ENCODE results near the gene CEP131. TPM values are rescaled to one million over a fixed set of nuclear protein-coding genes. Genes with fewer than 3 reads are reported as not detected.

Gene CEP131
- total and polyA plus RNA-seq, 4 donors, result 7.2 to 26.6 (median 18.3) TPM

DNA sequence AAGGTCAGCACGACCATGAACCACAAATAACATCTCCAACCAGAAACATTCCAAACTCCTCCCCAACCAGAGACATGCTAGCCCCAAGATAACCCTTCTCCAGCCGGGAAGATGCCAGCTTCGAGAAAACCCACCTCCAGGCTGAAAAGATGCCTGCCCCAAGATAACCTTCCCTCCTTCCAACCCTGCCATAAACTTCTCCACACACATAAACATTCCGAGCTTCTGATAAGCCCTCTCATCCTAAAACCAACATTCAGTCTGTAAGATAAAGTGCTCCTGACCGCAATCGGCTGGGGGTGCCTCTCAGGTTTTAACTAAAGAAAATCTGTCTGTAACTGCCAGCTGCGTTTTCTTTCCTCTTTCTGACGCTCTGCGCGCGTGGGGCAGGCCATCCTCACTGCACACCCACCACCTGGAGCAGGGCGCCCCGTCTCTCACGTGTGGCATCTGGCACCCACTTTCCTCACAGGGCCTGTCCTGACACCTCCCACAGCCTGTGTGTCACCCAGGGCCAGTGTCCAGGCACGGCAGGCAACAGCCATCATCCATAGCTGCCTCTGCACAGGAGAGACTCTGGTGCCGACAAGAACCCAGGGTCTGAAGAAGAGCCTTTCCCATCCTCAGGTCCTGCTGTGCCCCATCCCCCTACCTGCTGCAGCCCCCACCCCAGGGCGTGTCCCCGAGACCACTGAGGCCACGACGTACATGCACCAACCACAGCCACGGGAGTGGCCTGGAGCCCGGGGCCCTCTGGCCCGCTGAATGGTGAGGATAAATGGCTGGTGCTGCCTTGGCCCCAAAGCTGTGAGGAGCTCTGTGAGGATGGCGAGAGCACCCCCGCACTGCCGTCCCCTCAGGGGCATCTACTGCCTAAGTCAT is 12.4 kb upstream of the CEP131 start:
- 95% methylated on average over 26 of the region's 26 CpGs for WGBS (ENCODE audit: insufficient coverage)
- Histone ChIP-seq H3K27me3 (ENCODE audit: control insufficient read depth, insufficient read depth, low read length) (no peaks in the 10 kb centered on the region), H3K9me3 (ENCODE audit: control insufficient read depth, insufficient read depth, low read length) (no peaks in the 10 kb centered on the region), H3K4me1 (ENCODE audit: control insufficient read depth, insufficient read depth, low read length) (peaks cover 27% of the 10 kb centered on the region), H3K36me3 (ENCODE audit: control insufficient read depth, insufficient read depth, low read length) (peaks cover 71% of the 10 kb centered on the region), H3K4me3 (ENCODE audit: low read depth, low read length) (no peak overlapping the region), H3K27ac (ENCODE audit: low read depth, low read length) (no peak overlapping the region)
- DNase-seq (ENCODE audit: low read depth in 4 of 6, low spot score in 6 of 6), result no peak

DNA sequence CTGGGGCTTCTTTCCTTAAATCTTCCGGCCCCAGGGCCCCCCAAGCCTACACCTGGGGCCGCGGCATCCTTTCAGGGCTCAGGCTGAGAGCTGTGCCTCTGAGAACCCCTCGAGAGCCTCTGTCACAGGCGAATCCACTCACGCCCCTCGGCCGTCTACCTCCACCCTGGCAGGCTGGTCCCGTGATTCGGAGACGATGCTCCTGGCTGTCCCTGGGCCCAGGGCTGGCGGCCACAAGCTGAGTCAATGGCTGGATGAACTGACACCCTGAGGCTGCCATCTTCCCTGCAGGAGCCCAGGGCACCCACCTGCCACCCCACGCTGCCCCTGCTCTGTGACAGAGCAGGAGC is 11.7 kb upstream of the CEP131 start:
- H3K9me3 ChIP-seq (ENCODE audit: control insufficient read depth, insufficient read depth, low read length), result no peaks in the 10 kb centered on the region
- H3K27me3 ChIP-seq (ENCODE audit: control insufficient read depth, insufficient read depth, low read length), result no peaks in the 10 kb centered on the region
- H3K36me3 ChIP-seq (ENCODE audit: control insufficient read depth, insufficient read depth, low read length), result peaks cover 78% of the 10 kb centered on the region
- DNase-seq (ENCODE audit: low read depth in 4 of 6, low spot score in 6 of 6), result no peak
- H3K27ac ChIP-seq (ENCODE audit: low read depth, low read length), result no peak overlapping the region
- H3K4me1 ChIP-seq (ENCODE audit: control insufficient read depth, insufficient read depth, low read length), result peaks cover 20% of the 10 kb centered on the region
- WGBS (ENCODE audit: insufficient coverage), result 93% methylated on average over 13 of the region's 13 CpGs
- H3K4me3 ChIP-seq (ENCODE audit: low read depth, low read length), result no peak overlapping the region

DNA sequence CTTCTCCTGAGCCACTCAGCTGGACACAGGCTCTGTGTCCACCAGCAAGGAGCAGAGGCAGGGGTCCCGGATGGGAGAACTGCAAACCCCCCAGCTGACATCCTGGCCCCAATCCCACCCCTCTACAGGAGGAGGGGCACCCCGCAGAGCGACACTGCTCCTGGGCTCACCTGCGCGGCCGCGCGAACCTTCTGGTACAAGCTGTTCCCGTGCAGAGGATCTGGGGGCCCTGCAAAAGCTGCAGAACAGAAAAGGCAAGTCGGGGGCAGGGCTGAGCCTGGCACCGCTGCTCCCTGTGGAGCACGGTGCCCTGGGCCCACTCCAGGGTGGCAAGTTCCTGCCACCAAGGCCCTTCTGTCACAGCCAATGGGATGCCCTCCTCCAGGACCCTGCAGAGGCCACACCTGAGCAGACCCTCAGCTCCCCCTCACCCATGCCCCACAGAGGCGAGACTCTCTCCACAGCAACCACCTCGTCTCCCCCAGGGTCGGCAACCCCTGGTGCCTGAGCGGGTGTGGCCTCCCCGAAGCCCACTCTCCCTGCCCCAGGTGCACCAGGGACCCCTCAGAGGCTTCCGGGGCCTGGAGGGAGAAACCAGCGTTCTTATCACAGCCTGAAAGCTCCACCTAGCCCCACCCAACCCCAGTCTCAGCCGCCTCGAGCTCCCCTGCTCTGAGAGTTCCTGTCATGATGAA is 11.2 kb upstream of the CEP131 start:
- Histone ChIP-seq H3K27me3 (ENCODE audit: control insufficient read depth, insufficient read depth, low read length) (no peaks in the 10 kb centered on the region), H3K4me1 (ENCODE audit: control insufficient read depth, insufficient read depth, low read length) (peaks cover 20% of the 10 kb centered on the region), H3K36me3 (ENCODE audit: control insufficient read depth, insufficient read depth, low read length) (peaks cover 83% of the 10 kb centered on the region), H3K9me3 (ENCODE audit: control insufficient read depth, insufficient read depth, low read length) (no peaks in the 10 kb centered on the region), H3K27ac (ENCODE audit: low read depth, low read length) (no peak overlapping the region), H3K4me3 (ENCODE audit: low read depth, low read length) (no peak overlapping the region)
- WGBS (ENCODE audit: insufficient coverage), result 95% methylated on average over 21 of the region's 21 CpGs
- DNase-seq (ENCODE audit: low read depth in 4 of 6, low spot score in 6 of 6), result no peak

DNA sequence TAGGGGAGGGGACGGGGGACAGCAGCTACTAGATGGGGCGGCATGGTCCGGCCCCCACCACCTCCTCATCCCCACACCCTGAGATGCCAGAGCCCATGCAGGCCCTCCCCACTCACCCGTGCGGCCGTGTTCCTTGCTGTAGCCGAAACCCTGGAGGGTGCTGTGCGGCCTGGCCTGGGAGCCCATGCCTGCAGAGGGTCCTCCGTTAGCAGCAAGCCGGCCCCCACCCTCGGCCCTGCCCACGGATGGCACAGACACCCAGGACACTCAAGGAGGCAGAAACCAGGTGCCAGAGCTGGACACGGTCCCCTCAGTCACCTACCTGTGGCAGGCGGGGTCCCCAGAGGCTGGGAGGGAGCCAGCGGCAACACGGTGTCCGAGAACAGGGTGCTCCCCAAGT is 10.6 kb upstream of the CEP131 start:
- Histone ChIP-seq H3K27me3 (ENCODE audit: control insufficient read depth, insufficient read depth, low read length) (no peaks in the 10 kb centered on the region), H3K4me1 (ENCODE audit: control insufficient read depth, insufficient read depth, low read length) (peaks cover 18% of the 10 kb centered on the region), H3K4me3 (ENCODE audit: low read depth, low read length) (no peak overlapping the region), H3K27ac (ENCODE audit: low read depth, low read length) (no peak overlapping the region), H3K36me3 (ENCODE audit: control insufficient read depth, insufficient read depth, low read length) (peaks cover 89% of the 10 kb centered on the region), H3K9me3 (ENCODE audit: control insufficient read depth, insufficient read depth, low read length) (no peaks in the 10 kb centered on the region)
- no peak for DNase-seq (ENCODE audit: low read depth in 4 of 6, low spot score in 6 of 6)
- WGBS (ENCODE audit: insufficient coverage), result 95% methylated on average over 15 of the region's 17 CpGs

DNA sequence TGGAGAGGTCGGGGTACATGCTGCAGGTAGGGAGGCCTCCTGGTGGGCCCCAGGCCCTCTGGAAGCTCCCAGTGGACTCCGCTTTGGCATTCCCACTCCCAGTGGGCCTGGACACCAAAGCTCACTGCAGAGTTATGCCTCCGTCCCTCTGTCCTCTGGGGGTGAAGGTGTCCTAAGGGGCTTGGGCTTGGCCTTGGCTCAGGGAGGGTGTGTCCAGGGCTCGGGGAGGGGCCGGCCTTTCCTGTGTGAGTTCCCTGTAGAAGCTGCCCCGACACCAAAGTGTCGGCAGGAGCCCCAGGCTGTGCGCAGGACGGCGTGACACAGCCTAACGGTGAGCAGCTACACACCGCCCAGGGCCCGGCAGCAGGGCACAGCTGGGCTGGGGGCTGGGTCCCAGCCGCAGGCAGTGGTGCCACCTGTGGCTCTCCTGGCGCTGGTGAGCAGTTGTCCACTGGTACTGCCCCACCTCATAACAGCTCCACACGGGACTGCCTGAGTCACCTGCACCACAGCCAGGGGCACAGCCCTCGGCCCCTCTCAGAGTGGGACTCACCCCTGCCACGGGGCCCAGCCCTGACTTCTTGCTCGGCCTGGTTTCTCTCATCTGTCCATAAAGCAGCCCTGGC is 10.0 kb upstream of the CEP131 start:
- H3K27ac ChIP-seq (ENCODE audit: low read depth, low read length), result no peak overlapping the region
- peaks cover 12% of the 10 kb centered on the region for H3K4me1 ChIP-seq (ENCODE audit: control insufficient read depth, insufficient read depth, low read length)
- no peak overlapping the region for H3K4me3 ChIP-seq (ENCODE audit: low read depth, low read length)
- no peaks in the 10 kb centered on the region for H3K9me3 ChIP-seq (ENCODE audit: control insufficient read depth, insufficient read depth, low read length)
- H3K36me3 ChIP-seq (ENCODE audit: control insufficient read depth, insufficient read depth, low read length), result peaks cover 92% of the 10 kb centered on the region
- DNase-seq (ENCODE audit: low read depth in 4 of 6, low spot score in 6 of 6), result no peak
- no peaks in the 10 kb centered on the region for H3K27me3 ChIP-seq (ENCODE audit: control insufficient read depth, insufficient read depth, low read length)
- WGBS (ENCODE audit: insufficient coverage), result 96% methylated on average over 17 of the region's 19 CpGs

DNA sequence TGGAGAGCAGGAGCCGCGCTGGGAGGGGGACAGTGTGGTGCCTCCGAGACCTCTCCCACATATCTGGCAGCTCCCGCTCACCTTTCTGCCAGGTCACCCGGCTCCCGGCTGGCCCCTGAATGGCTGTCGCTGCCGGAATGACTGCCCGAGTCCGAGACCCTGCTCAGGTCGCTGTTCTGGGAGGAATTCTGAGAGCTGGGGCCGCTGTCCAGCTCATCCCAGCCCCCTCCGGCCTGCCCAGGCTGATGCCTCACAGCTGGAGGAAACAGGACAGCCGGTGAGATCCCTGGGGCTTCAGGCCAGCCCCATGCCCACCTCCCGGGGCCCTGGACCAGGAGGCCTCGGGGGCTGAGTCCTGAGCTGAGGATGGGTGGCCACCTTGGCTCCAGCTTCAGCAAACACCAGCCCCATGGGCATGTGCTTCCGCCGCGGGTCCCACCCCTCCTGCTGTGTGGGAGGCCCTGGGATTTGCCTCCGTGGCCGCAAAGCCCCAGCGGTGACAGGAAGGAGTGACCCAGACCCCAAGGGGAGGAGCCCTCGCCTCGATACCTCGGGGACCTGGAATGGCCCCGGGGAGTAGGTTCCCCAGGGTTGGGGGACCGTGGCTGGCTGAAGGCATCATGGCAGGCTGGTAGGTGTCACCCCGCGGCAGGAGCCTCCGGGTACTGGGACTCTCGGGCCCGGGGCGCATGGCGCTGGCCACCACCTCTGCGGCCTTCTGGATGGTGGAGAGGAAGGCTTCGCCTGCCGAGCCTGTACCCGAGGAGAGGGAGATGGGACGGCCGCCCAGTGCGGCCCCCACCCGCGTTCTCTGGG is 9.2 kb upstream of the CEP131 start:
- H3K4me3 ChIP-seq (ENCODE audit: low read depth, low read length), result no peak overlapping the region
- H3K36me3 ChIP-seq (ENCODE audit: control insufficient read depth, insufficient read depth, low read length), result peaks cover 86% of the 10 kb centered on the region
- no peak for DNase-seq (ENCODE audit: low read depth in 4 of 6, low spot score in 6 of 6)
- WGBS (ENCODE audit: insufficient coverage), result 95% methylated on average over 43 of the region's 43 CpGs
- no peaks in the 10 kb centered on the region for H3K9me3 ChIP-seq (ENCODE audit: control insufficient read depth, insufficient read depth, low read length)
- no peak overlapping the region for H3K27ac ChIP-seq (ENCODE audit: low read depth, low read length)
- H3K27me3 ChIP-seq (ENCODE audit: control insufficient read depth, insufficient read depth, low read length), result no peaks in the 10 kb centered on the region
- peaks cover 5% of the 10 kb centered on the region for H3K4me1 ChIP-seq (ENCODE audit: control insufficient read depth, insufficient read depth, low read length)

DNA sequence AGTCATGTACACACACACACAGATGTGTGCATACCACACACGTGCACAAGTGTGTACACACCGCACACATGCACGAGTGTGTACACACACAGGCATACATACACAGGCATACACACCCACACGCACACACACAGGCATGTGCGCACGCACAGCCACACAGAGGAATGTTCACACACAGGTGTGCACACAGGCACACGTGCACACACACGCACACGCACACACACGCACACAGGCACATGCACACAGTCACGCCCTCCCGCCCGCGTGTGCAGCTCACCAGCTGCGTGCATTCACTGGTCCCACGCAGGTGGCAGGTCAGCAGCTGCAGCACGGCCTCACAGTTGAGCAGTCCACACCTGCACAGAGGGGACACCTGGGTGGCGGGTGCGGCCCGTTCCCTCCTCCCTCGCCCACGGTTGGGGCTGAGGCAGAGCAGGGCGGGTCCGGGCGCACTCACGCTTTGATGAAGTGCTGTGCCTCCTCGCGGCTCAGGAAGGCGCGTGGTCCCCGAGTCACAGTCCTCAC is 8.4 kb upstream of the CEP131 start:
- WGBS (ENCODE audit: insufficient coverage), result 93% methylated on average over 31 of the region's 31 CpGs
- peaks cover 78% of the 10 kb centered on the region for H3K36me3 ChIP-seq (ENCODE audit: control insufficient read depth, insufficient read depth, low read length)
- no peak overlapping the region for H3K4me3 ChIP-seq (ENCODE audit: low read depth, low read length)
- H3K4me1 ChIP-seq (ENCODE audit: control insufficient read depth, insufficient read depth, low read length), result no peaks in the 10 kb centered on the region
- H3K27ac ChIP-seq (ENCODE audit: low read depth, low read length), result no peak overlapping the region
- H3K9me3 ChIP-seq (ENCODE audit: control insufficient read depth, insufficient read depth, low read length), result no peaks in the 10 kb centered on the region
- DNase-seq (ENCODE audit: low read depth in 4 of 6, low spot score in 6 of 6), result no peak
- no peaks in the 10 kb centered on the region for H3K27me3 ChIP-seq (ENCODE audit: control insufficient read depth, insufficient read depth, low read length)

DNA sequence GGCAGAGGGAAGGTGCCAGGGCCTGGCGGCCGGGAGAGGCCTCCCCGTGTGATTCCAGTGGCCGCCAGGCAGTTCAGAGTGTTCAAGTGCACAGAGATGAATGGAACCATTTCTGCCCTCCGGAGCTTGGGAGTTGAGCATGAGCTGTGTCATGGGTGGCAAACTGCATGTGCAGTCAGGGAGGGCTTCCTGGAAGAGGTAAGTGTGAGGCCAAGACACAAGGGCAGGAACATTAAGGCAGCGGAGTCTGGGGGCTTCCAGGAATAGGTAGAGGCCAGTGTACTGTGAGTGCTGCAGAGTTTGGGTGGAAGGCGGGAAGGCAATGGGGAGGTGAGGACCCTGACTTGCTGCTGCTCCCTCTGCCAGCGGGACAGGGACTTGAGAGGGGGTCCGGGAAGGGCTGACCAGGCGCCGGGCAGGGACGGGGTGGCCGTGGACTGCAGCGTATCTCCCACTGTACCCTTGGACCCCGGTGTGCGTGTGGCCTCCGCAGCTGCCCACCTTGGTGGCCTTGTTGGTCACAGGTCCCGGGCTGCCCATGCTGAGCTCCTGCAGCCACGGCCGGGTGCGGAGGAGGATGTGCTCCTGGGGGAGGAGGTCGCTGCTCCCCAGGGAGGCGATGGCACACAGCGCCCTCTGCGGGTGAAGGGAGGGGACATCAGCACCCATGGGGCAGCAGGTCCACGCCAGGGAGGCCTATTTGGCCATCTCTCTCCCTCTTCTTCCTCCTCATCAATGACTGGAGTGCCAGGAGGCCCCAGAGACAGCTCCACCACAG is 7.5 kb upstream of the CEP131 start:
- Histone ChIP-seq H3K4me3 (ENCODE audit: low read depth, low read length) (no peak overlapping the region), H3K9me3 (ENCODE audit: control insufficient read depth, insufficient read depth, low read length) (no peaks in the 10 kb centered on the region), H3K36me3 (ENCODE audit: control insufficient read depth, insufficient read depth, low read length) (peaks cover 69% of the 10 kb centered on the region), H3K27me3 (ENCODE audit: control insufficient read depth, insufficient read depth, low read length) (no peaks in the 10 kb centered on the region), H3K4me1 (ENCODE audit: control insufficient read depth, insufficient read depth, low read length) (no peaks in the 10 kb centered on the region), H3K27ac (ENCODE audit: low read depth, low read length) (no peak overlapping the region)
- WGBS (ENCODE audit: insufficient coverage), result 95% methylated on average over 22 of the region's 26 CpGs
- DNase-seq (ENCODE audit: low read depth in 4 of 6, low spot score in 6 of 6), result no peak

DNA sequence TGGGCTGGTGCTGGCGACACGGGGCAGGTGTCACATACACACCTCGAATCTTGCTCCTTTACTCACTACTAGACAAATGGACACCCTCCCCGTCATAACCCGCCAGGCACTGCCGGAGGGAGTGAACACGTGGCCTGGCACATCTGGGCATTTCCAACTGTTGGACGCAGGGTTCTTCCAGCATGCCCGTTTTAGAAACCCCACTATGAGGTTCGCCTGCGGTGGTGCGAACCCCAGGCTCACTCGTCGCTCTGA is 6.8 kb upstream of the CEP131 start:
- Histone ChIP-seq H3K27ac (ENCODE audit: low read depth, low read length) (no peak overlapping the region), H3K27me3 (ENCODE audit: control insufficient read depth, insufficient read depth, low read length) (no peaks in the 10 kb centered on the region), H3K9me3 (ENCODE audit: control insufficient read depth, insufficient read depth, low read length) (no peaks in the 10 kb centered on the region), H3K4me3 (ENCODE audit: low read depth, low read length) (no peak overlapping the region), H3K4me1 (ENCODE audit: control insufficient read depth, insufficient read depth, low read length) (no peaks in the 10 kb centered on the region), H3K36me3 (ENCODE audit: control insufficient read depth, insufficient read depth, low read length) (peaks cover 65% of the 10 kb centered on the region)
- no peak for DNase-seq (ENCODE audit: low read depth in 4 of 6, low spot score in 6 of 6)
- WGBS (ENCODE audit: insufficient coverage), result 92% methylated on average over 14 of the region's 14 CpGs
